NCI-H748 treated with DMSO at 0.1 percent for 48 hours (cell line): ENCODE data around the gene C3orf38.
"Not testable (repeated sequence)": the region's sequence is repeated elsewhere in the genome, so short reads cannot be mapped to it uniquely, and the experiment has no call there.

Experiments
- DNase-seq: peaks from one replicate; lab custom pipeline; 2025; lab: John Stamatoyannopoulos, UW

Gene C3orf38

GRCh38 chr3:88166419-88166971 lies 16.7 kb downstream of the C3orf38 start:
- DNase-seq: no peak

- no peak for DNase-seq
Measured at GRCh38 chr3:88167173-88167572, 17.4 kb downstream of the C3orf38 start.

GRCh38 chr3:88167704-88168103 lies 17.9 kb downstream of the C3orf38 start:
- no peak for DNase-seq

GRCh38 chr3:88168171-88168570 lies 18.4 kb downstream of the C3orf38 start:
- no peak for DNase-seq

DNA sequence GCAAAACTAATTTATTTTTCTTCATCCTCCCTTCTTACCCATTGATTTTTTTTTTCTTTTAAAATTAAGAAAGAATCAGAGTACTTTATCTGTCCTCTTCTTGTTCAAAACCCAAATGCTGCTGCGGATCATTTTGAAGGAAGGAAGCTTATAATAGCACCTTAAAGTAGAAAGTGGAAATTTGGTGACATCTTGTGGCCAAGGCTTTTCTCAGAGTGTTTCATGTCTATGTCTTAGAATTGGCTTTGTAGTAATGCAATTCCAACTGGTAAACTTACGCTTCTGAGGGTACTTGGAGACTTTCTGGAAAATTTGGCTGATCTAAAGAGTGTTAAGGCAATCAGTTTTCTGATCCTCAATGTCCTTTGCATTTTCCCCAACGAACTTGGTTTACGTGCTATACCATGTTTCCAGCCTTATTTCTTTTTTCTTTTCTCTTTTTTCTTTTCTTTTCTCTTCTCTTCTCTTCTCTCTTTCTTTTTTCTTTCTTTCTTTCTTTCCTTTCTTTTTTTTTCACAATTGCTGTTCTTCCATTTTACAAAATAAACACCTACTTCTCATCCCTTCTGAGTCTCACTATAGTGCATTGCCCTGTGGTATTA lies 30.7 kb downstream of the C3orf38 start:
- DNase-seq: peak; percentile 12

DNA sequence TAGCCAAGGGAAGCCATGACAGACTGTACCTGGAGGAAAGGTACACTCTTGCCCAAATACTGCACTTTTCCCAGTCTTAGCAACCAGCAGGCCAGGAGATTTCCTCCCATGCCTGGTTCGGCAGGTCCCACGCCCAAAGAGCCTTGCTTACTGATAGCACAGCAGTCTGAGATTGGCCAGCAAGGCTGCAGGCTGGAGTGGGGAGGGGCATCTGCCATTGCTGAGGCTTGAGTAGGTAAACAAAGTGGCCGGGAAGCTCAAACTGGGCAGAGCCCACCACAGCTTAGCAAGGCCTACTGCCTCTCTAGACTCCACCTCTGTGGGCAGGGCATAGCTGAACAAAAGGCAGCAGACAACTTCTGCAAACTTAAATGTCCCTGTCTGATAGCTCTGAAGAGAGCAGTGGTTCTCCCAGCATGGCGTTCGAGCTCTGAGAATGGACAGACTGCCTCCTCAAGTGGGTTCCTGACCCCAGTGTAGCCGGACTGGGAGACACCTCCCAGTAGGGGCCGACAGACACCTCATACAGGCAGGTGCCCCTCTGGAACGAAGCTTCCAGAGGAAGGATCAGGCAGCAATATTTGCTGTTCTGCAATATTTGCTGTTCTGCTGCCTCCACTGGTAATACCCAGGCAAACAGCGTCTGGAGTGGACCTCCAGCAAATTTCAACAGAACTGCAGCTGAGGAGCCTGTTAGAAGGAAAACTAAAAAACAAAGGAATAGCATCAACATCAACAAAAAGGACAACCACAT lies 32.6 kb downstream of the C3orf38 start:
- not testable (repeated sequence) for DNase-seq

DNA sequence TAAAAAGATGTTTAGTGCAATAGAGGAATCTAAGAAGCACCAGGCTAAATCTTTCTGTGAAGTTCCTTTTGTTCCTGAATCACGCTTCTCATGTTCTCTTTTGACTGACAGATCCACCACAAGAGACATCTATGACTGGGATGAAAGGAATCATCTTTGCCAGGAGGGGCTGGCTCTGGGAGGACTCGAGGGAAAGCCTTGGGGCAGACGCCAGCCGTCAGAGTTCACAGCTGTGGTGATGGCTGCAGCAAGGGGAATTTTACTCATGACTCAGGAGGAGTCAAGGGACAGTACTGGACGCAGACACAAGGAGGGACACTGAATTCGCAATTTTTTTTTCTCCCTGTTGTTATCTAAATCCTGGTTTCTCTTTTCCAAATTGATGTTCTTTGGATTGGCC lies 38.7 kb downstream of the C3orf38 start:
- DNase-seq: no peak

DNA sequence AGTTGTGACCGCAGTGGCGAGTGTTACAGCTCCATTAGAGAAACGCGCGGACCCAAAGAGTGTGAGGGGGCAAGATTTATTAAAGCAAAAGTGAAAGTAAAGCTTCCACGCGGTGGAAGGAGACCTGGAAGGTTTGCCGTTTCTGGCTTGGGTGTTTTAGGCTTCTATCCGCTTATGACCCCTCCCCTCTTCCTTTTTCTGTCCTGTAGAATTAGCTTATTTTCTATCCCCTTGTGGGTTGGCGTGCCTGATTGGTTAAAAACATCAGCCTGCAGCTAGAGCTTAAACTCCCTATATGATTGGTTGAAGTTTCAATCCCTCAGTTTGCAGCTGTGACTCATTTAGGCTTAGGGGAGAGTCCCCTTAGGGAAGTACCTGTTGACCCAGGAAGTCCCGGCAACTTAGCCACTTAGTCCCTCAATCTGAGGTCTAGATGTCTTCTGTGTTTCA lies 39.6 kb downstream of the C3orf38 start:
- no peak for DNase-seq

DNA sequence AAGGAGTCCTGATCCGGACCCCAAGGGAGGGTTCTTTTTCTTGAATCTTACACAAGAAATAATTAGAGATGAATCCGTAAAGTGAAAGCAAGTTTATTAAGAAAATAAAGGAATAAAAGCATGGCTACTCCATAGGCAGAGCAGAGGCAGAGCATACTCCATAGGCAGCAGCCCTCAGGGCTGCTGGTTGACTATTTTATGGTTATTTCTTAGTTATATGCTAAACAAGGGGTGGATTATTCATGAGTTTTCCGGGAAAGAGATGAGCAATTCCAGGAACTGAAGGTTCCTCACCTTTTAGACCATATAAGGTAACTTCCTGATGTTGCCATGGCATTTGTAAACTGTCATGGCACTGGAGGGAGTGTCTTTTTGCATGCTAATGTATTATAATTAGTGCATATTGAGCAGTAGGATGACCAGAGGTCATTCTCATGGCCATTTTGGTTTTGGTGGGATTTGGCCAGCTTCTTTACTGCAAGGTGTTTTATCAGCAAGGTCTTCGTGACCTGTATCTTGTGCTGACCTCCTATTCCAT lies 42.2 kb downstream of the C3orf38 start:
- DNase-seq: no peak

DNA sequence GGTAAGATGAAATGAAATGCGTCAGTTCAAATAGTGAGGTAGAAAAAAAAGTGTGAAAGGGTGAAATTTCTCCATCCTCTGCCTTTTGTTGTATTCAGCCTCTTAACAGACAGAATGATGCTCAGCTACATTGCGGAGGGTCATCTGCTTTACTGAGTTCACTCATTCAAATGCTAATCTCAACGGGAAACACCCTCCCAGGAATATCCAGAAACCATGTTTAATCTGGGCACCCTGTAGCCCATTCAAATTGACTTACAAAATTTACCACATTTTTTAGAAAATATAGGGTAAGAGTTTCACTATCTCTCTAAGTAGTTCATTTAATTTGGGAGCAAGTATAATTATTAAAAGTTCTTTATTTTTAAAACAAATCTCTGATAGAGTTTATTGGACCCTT lies 42.9 kb downstream of the C3orf38 start:
- no peak for DNase-seq

- no peak for DNase-seq
Measured at GRCh38 chr3:88195951-88196434, 46.2 kb downstream of the C3orf38 start.

DNA sequence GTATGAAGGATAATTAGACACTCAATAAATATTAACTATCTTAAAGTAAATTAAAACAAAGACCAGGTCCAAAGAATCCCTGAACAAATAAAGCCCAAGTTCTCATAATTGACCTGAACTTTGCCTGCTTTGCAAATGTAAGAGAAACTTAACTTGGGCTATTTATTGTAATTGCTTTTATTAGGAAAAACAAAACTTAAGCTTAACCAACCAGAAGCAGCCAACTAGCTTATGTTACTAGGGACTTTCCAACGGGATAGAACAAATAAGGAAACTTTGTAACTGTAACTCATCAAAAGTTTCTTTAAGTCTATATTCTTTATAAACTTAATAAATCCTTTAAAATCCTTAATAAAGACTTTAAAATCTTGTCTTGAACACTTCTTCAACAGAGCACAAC lies 48.4 kb downstream of the C3orf38 start:
- no peak for DNase-seq

DNA sequence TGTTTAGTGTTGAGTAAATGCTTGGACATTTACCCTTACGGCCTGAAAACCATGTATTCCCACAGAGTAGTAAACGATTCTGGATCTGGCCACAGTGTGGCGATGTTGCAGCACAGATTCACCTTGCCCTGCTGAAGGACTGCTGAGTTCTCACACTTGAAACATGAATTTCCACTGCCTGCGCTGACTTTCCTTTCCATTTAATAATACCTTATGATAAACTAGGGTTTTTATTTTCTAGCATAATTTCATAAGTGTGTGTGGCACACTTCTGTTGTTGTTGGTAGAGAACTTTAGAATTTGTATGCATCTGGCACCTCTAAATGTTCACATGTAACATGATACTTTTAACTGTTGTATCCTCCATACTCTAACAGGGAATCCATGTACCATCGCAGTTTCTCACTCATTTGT lies 53.9 kb downstream of the C3orf38 start:
- DNase-seq: peak; percentile 34
